Measurements from ENCODE around the gene AGRP.

DNA sequence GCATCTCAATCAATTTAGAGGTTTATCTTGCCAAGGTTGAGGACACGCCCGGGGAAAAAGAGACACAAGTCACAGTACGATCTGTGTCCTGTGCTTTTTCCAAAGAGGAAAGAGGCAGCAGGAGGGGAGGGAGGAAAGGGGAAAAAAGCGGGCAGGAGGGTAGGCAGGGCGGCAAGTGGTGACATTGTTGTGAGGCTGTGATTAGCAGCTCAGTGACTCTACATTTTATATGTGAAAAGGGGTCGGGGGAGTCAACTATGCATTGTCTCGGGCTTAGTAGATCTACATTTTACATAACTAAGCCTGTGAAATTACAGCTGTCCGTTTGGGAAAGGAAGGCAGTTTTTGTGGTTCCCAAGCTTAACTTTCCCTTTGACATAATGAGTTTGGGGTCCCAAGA lies 23.1 kb upstream of the AGRP start:
- TF ChIP-seq, protein P1, sequence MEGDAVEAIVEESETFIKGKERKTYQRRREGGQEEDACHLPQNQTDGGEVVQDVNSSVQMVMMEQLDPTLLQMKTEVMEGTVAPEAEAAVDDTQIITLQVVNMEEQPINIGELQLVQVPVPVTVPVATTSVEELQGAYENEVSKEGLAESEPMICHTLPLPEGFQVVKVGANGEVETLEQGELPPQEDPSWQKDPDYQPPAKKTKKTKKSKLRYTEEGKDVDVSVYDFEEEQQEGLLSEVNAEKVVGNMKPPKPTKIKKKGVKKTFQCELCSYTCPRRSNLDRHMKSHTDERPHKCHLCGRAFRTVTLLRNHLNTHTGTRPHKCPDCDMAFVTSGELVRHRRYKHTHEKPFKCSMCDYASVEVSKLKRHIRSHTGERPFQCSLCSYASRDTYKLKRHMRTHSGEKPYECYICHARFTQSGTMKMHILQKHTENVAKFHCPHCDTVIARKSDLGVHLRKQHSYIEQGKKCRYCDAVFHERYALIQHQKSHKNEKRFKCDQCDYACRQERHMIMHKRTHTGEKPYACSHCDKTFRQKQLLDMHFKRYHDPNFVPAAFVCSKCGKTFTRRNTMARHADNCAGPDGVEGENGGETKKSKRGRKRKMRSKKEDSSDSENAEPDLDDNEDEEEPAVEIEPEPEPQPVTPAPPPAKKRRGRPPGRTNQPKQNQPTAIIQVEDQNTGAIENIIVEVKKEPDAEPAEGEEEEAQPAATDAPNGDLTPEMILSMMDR (IDR thresholded peaks at IDR 0.05): no peak
- TF ChIP-seq POLR2AphosphoS5 (IDR thresholded peaks at IDR 0.05): no peak
- no peak for TF ChIP-seq POLR2A (IDR thresholded peaks at IDR 0.05)

All from transverse colon (tissue), 4 donors.